ENCODE measurements around the gene SVIL.

DNA sequence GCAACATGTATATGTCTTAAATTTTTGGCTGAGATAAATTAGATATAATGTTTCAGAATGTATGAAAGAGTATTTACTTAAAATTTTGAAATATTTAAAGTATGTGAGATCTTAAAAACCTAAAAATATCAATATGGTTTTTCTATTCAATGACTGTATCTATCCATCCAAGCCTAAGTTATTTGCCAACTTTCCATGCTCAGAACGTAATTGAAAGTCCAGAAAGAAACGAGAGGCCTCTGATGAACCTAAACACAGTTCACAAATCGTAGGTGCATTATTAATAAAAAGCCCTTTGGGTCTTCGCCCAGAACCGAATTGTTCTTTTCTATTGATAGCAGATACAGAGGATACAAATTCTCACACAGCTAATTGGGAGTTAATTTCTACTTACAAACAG, 6.5 kb downstream of the SVIL start:
- TF ChIP-seq, protein P1, sequence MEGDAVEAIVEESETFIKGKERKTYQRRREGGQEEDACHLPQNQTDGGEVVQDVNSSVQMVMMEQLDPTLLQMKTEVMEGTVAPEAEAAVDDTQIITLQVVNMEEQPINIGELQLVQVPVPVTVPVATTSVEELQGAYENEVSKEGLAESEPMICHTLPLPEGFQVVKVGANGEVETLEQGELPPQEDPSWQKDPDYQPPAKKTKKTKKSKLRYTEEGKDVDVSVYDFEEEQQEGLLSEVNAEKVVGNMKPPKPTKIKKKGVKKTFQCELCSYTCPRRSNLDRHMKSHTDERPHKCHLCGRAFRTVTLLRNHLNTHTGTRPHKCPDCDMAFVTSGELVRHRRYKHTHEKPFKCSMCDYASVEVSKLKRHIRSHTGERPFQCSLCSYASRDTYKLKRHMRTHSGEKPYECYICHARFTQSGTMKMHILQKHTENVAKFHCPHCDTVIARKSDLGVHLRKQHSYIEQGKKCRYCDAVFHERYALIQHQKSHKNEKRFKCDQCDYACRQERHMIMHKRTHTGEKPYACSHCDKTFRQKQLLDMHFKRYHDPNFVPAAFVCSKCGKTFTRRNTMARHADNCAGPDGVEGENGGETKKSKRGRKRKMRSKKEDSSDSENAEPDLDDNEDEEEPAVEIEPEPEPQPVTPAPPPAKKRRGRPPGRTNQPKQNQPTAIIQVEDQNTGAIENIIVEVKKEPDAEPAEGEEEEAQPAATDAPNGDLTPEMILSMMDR (IDR thresholded peaks at IDR 0.05), result no peak
- no peak for TF ChIP-seq POLR2A (IDR thresholded peaks at IDR 0.05)

Data from Peyer's patch (tissue), 4 donors.